GM12878 (cell line): ENCODE measurements around the gene DNAJC13. TPM values are rescaled to one million over a fixed set of nuclear protein-coding genes. Genes with fewer than 3 reads are reported as not detected.

Experiments
- ATAC-seq: fragments of 200-7000 bp; cut with Tn5 transposase; 3 replicates; pipeline ENCODE4 v1.9.1; 2020; ENCODE audit warnings: mild to moderate bottlenecking, moderate library complexity
- BruUV-seq: library from RNA; stranded (reverse); fragments of 400-500 nt; replicated peaks from 2 replicates; lab custom pipeline; 2021; lab: Mats Ljungman, UMichigan
- CTCF ChIA-PET: fragments of 300-600 bp; sonication (Branson Sonifier 250); formaldehyde crosslinking; extraction: SDS; loops from one replicate; lab custom pipeline; 2021; ENCODE audit warnings: inconsistent platforms; lab: Yijun Ruan, JAX
- POLR2A ChIA-PET: fragments of 350-600 bp; formaldehyde crosslinking; extraction: SDS; loops from one replicate; lab custom pipeline; 2021; ENCODE audit warnings: inconsistent platforms; lab: Charles Lee
- RAD21 ChIA-PET: fragments of 300-600 bp; sonication (Branson Sonifier 250); formaldehyde crosslinking; loops from one replicate; lab custom pipeline; 2023; ENCODE audit warnings: antibody characterized with exemption; ENCODE audit not compliant: unreplicated experiment; lab: Charles Lee
- SMC1A ChIA-PET: fragments of 300-600 bp; sonication (Branson Sonifier 250); formaldehyde crosslinking; loops from one replicate; lab custom pipeline; 2023; ENCODE audit not compliant: unreplicated experiment, uncharacterized antibody; lab: Charles Lee
- DNase-seq: peaks from one replicate; pipeline ENCODE4 v3.0.0-alpha.2; 2011; ENCODE audit warnings: low read depth, low spot score
- FAIRE-seq: peaks from 3 replicates; lab custom pipeline; 2011; peaks lifted over from hg19 to GRCh38; lab: Jason Lieb, UNC
- H2AFZ ChIP-seq: 2 replicates; pipeline ENCODE4 v1.6.0; 2011; ENCODE audit warnings: low read depth, low read length, control low read depth; ENCODE audit not compliant: control insufficient read depth
- H3K27ac ChIP-seq: 2 replicates; pipeline ENCODE4 v1.5.1; 2011; ENCODE audit warnings: control low read depth; ENCODE audit not compliant: control insufficient read depth, insufficient read depth
- H3K27me3 ChIP-seq, 2 experiments: replicated peaks in 1 of 2; 2 replicates each; pipeline versions ENCODE4 v1.6.0 to v1.6.1; 2011; ENCODE audit warnings: low read length in 1 of 2; ENCODE audit not compliant: control insufficient read depth in 2 of 2, insufficient read depth in 2 of 2
- H3K36me3 ChIP-seq, 2 experiments: 2 replicates each; pipeline ENCODE4 v1.5.1; 2011; ENCODE audit warnings: low read length in 1 of 2; ENCODE audit not compliant: control insufficient read depth in 2 of 2, insufficient read depth in 2 of 2
- H3K4me1 ChIP-seq: 2 replicates; pipeline ENCODE4 v1.6.1; 2011; ENCODE audit warnings: mild to moderate bottlenecking, low read length, moderate library complexity, mixed read lengths; ENCODE audit not compliant: control insufficient read depth, insufficient read depth
- H3K4me2 ChIP-seq: 2 replicates; pipeline ENCODE4 v1.6.0; 2011; ENCODE audit warnings: control low read depth; ENCODE audit not compliant: control insufficient read depth, insufficient read depth
- H3K4me3 ChIP-seq: fragments of 200-600 bp; sonication (generic); 2 replicates; pipeline ENCODE4 v1.5.1; 2016
- H3K79me2 ChIP-seq: 2 replicates; pipeline ENCODE4 v1.6.0; 2011; ENCODE audit warnings: low read length; ENCODE audit not compliant: control insufficient read depth, insufficient read depth
- H3K9ac ChIP-seq: 2 replicates; pipeline ENCODE4 v1.8.0; 2011; ENCODE audit warnings: low read length, control low read depth, mixed read lengths; ENCODE audit not compliant: control insufficient read depth, insufficient read depth
- H3K9me3 ChIP-seq: replicated peaks from 3 replicates; pipeline ENCODE4 v1.5.1; 2011; ENCODE audit warnings: mild to moderate bottlenecking, low read length; ENCODE audit not compliant: control insufficient read depth, insufficient read depth
- H4K20me1 ChIP-seq: 2 replicates; pipeline ENCODE4 v1.6.0; 2011; ENCODE audit not compliant: control insufficient read depth, insufficient read depth
- ATF7 ChIP-seq: fragments of 450-650 bp; IDR thresholded peaks from 2 replicates; pipeline ENCODE4 v1.6.1; 2016; ENCODE audit warnings: low read depth, mild to moderate bottlenecking
- CBX5 ChIP-seq: sonication (generic); IDR thresholded peaks from 2 replicates; pipeline ENCODE4 v1.6.1; 2016; ENCODE audit warnings: low read depth, moderate library complexity, mild to moderate bottlenecking, inconsistent platforms
- EZH2 ChIP-seq: IDR thresholded peaks from 2 replicates; pipeline ENCODE4 v1.6.1; 2012; ENCODE audit warnings: low read depth, mild to moderate bottlenecking, control low read depth, inconsistent platforms, low read length, borderline replicate concordance; ENCODE audit not compliant: control insufficient read depth
- IKZF2 ChIP-seq, 2 experiments: fragments of 450-650 bp; IDR thresholded peaks; 2 replicates each; pipeline ENCODE4 v1.6.1; 2017; ENCODE audit warnings: mild to moderate bottlenecking in 2 of 2, moderate library complexity in 2 of 2
- POLR2A ChIP-seq: IDR thresholded peaks from 2 replicates; pipeline ENCODE4 v1.6.1; 2011; ENCODE audit warnings: low read depth, mild to moderate bottlenecking, low read length
- STAT1 ChIP-seq: fragments of 450-650 bp; conservative IDR thresholded peaks from 2 replicates; pipeline ENCODE4 v1.6.1; 2014; ENCODE audit warnings: antibody characterized with exemption, mild to moderate bottlenecking
- ZNF592 ChIP-seq: fragments of 450-650 bp; IDR thresholded peaks from 2 replicates; pipeline ENCODE4 v1.6.1; 2017; ENCODE audit warnings: mild to moderate bottlenecking, moderate library complexity
- WGBS: methylation state at CpG from one replicate; pipeline ENCODE4 v1.1.6; 2016; ENCODE audit warnings: low lambda C conversion rate; ENCODE audit not compliant: insufficient replicate concordance, insufficient coverage; ENCODE audit errors: missing lambda C conversion rate; 5-methylcytosine and 5-hydroxymethylcytosine counted together
- in situ Hi-C: fragments of 300-500 bp; cut with MboI; formaldehyde crosslinking; loops from 9 replicates; pipeline ENCODE4 v1.14.3; 2018; ENCODE audit warnings: mixed read lengths
- intact Hi-C: fragments of 100-400 bp; cut with micrococcal nuclease; formaldehyde crosslinking; loops from one replicate; pipeline ENCODE4 v1.14.2; 2022; ENCODE audit not compliant: unreplicated experiment
- polyA plus RNA-seq, 11 experiments: library from polyadenylated mRNA; depleted of rRNA in 4 of 11; unstranded in 6 of 11; stranded (reverse) in 5 of 11; fragments of >200 nt; fragmentation: Nextera tagmentation in 4 of 11; fragmentation: Illumina TruSeq in 1 of 11; extraction: Ambion mirVana in 4 of 11; extraction: Trizol in 1 of 11; gene quantifications; 1 replicate in 1 of 11; 2 replicates in 10 of 11; pipeline versions ENCODE4 v1.2.1 to v1.2.3, GENCODE V29; 2011 to 2016; ENCODE audit warnings: inconsistent platforms in 2 of 11, missing spikeins in 2 of 11, low read depth in 1 of 11
- total RNA-seq, 4 experiments: library from RNA; depleted of rRNA in 3 of 4; stranded (reverse); fragments of >200 nt in 3 of 4; fragmentation: Illumina TruSeq in 1 of 4; extraction: Trizol in 1 of 4; gene quantifications; 2 replicates each; pipeline versions ENCODE4 v1.2.1 to v1.2.3, GENCODE V29; 2013 to 2021

The DNAJC13 gene
- total and polyA plus RNA-seq, 10 of the 15 experiments (the other 5 are each of a cell fraction or from before 2014, with no cell fraction given), result 8.3 to 33.9 (median 17.0) TPM

- no peak for TF ChIP-seq ATF7
- TF ChIP-seq EZH2, result no peak
- TF ChIP-seq POLR2A, result no peak
- no peak for TF ChIP-seq CBX5
These were observed 52.0 kb downstream of the DNAJC13 start (continued) for GRCh38 chr3:132469326-132469725.

- Histone ChIP-seq H3K27ac (no peak overlapping the region), H2AFZ (no peak overlapping the region), H3K9ac (no peak overlapping the region), H3K79me2 (no peaks in the 10 kb centered on the region), H3K4me3 (no peak overlapping the region), H3K27me3 (no peaks in the 10 kb centered on the region), H3K4me1 (no peaks in the 10 kb centered on the region), H4K20me1 (no peaks in the 10 kb centered on the region), H3K4me2 (no peak overlapping the region), H3K36me3 (peaks cover 0 to 16% of the 10 kb centered on the region in 2 experiments), H3K9me3 (no peaks in the 10 kb centered on the region)
- RAD21 ChIA-PET, result no interaction called here
- SMC1A ChIA-PET, result interaction anchor here (1.6 kb wide), 1 partner anchor 8 kb away, joined by 5 read pairs; no protein-coding TSS in a partner anchor
- DNase-seq (no peak), FAIRE-seq (no peak), ATAC-seq (no peak)
- CTCF ChIA-PET, result no interaction called here
- in situ Hi-C loops (no loop called here), intact Hi-C loops (no loop called here)
- WGBS, result 100% methylated on average over 3 of the region's 3 CpGs
- no peak for TF ChIP-seq IKZF2 (IDR thresholded peaks at IDR 0.05)
- no peak for TF ChIP-seq ZNF592
- no peak for TF ChIP-seq STAT1
- no TSS peak for BruUV-seq
- POLR2A ChIA-PET, result no interaction called here
These were observed 68.8 kb downstream of the DNAJC13 start for GRCh38 chr3:132486099-132486498.
